Measurements from ENCODE around the gene MICA. TPM values are rescaled to one million over a fixed set of nuclear protein-coding genes. Genes with fewer than 3 reads are reported as not detected.

Gene MICA
- total and polyA plus RNA-seq, 9 of the 15 experiments (the other 6 are each of a cell fraction or from before 2014, with no cell fraction given), result 11.8 to 24.6 (median 16.7) TPM

DNA sequence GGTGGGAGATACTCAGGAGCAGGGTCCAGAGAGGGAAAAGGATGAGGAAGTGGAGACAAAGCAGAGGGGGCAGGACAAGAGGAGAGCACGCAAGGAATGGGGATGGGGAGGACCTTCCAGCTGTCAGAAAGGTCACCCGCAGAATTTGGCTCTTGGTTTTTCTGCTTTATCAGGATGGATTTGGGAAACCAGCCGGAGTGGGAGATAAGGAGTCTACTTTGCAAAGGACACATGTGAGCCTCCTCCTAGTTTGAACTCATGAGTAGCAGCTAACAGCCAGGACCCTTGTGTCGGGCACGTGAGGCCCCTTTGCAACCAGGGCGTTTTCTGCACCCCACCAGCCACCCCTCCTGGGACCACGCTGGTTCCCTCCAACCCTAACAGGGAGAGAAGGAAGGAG lies 7.6 kb upstream of the MICA start (continued):
- TF ChIP-seq, protein P1, sequence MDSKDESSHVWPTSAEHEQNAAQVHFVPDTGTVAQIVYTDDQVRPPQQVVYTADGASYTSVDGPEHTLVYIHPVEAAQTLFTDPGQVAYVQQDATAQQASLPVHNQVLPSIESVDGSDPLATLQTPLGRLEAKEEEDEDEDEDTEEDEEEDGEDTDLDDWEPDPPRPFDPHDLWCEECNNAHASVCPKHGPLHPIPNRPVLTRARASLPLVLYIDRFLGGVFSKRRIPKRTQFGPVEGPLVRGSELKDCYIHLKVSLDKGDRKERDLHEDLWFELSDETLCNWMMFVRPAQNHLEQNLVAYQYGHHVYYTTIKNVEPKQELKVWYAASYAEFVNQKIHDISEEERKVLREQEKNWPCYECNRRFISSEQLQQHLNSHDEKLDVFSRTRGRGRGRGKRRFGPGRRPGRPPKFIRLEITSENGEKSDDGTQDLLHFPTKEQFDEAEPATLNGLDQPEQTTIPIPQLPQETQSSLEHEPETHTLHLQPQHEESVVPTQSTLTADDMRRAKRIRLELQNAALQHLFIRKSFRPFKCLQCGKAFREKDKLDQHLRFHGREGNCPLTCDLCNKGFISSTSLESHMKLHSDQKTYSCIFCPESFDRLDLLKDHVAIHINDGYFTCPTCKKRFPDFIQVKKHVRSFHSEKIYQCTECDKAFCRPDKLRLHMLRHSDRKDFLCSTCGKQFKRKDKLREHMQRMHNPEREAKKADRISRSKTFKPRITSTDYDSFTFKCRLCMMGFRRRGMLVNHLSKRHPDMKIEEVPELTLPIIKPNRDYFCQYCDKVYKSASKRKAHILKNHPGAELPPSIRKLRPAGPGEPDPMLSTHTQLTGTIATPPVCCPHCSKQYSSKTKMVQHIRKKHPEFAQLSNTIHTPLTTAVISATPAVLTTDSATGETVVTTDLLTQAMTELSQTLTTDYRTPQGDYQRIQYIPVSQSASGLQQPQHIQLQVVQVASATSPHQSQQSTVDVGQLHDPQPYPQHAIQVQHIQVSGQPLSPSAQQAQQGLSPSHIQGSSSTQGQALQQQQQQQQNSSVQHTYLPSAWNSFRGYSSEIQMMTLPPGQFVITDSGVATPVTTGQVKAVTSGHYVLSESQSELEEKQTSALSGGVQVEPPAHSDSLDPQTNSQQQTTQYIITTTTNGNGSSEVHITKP (IDR thresholded peaks at IDR 0.05; ENCODE audit: partially characterized antibody), result peak; percentile 64
- no peak for TF ChIP-seq ZNF282 (CRISPR knock-in tag; IDR thresholded peaks at IDR 0.05)
- 0 out of 2 replicates have a peak, but pooled peaks have one; percentile 49 for TF ChIP-seq DPF2 (IDR thresholded peaks at IDR 0.05)
- no peak for TF ChIP-seq SMAD4 (CRISPR knock-in tag; conservative IDR thresholded peaks at IDR 0.05)
- peak; percentile 66 for TF ChIP-seq KLF16 (IDR thresholded peaks at IDR 0.05)
- TF ChIP-seq MAFG (tag; conservative IDR thresholded peaks at IDR 0.05), result no peak
- TF ChIP-seq FOXJ2 (tag; IDR thresholded peaks at IDR 0.05), result no peak
- 0 out of 2 replicates have a peak, but pooled peaks have one; percentile 15 for TF ChIP-seq CREM (IDR thresholded peaks at IDR 0.05; ENCODE audit: low read depth)
- TF ChIP-seq, protein P2, sequence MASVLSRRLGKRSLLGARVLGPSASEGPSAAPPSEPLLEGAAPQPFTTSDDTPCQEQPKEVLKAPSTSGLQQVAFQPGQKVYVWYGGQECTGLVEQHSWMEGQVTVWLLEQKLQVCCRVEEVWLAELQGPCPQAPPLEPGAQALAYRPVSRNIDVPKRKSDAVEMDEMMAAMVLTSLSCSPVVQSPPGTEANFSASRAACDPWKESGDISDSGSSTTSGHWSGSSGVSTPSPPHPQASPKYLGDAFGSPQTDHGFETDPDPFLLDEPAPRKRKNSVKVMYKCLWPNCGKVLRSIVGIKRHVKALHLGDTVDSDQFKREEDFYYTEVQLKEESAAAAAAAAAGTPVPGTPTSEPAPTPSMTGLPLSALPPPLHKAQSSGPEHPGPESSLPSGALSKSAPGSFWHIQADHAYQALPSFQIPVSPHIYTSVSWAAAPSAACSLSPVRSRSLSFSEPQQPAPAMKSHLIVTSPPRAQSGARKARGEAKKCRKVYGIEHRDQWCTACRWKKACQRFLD (CRISPR knock-in tag; IDR thresholded peaks at IDR 0.05), result 0 out of 2 replicates have a peak, but pooled peaks have one; percentile 29
- no peak; the same call in 1 of the 2 replicates for TF ChIP-seq ZNF175 (CRISPR knock-in tag; IDR thresholded peaks at IDR 0.05; ENCODE audit: low read depth)
- TF ChIP-seq ZKSCAN1 (IDR thresholded peaks at IDR 0.05; ENCODE audit: low read depth, low read length), result no peak
- TF ChIP-seq XRCC4 (IDR thresholded peaks at IDR 0.05; ENCODE audit: extremely low read depth, insufficient read depth, insufficient read length), result no peak
- no peak for TF ChIP-seq ZNF212 (CRISPR knock-in tag; IDR thresholded peaks at IDR 0.05)
- TF ChIP-seq ZNF766 (CRISPR knock-in tag; conservative IDR thresholded peaks at IDR 0.05), result 0 out of 2 replicates have a peak, but pooled peaks have one; percentile 18
- TF ChIP-seq CBFA2T3 (IDR thresholded peaks at IDR 0.05), result peak; percentile 76
- TF ChIP-seq NR2F6 (CRISPR knock-in tag; IDR thresholded peaks at IDR 0.05), result no peak
